Spleen (tissue), 11 donors: ENCODE results near the gene TAS1R3. TPM values are rescaled to one million over a fixed set of nuclear protein-coding genes. Genes with fewer than 3 reads are reported as not detected.

Experiments used
- DNase-seq: peaks from one replicate; pipeline ENCODE4 v3.0.0-alpha.2; 2020
- H3K27ac ChIP-seq, 8 donors: fragments of 200-600 bp; sonication (generic) in 7 of 8; 1 replicate in 4 of 8; 2 replicates in 4 of 8; pipeline versions ENCODE4 v1.5.0 to v1.8.0; 2016 to 2021; ENCODE audit warnings: inconsistent platforms in 4 of 8, mild to moderate bottlenecking in 4 of 8, moderate library complexity in 1 of 8
- H3K27me3 ChIP-seq, 7 donors: fragments of 200-600 bp; sonication (generic) in 6 of 7; replicated peaks in 1 of 7; 1 replicate in 4 of 7; 2 replicates in 3 of 7; pipeline versions ENCODE4 v1.5.0 to v1.8.0; 2016 to 2021; ENCODE audit warnings: inconsistent platforms in 3 of 7, mild to moderate bottlenecking in 1 of 7
- H3K36me3 ChIP-seq, 6 donors: fragments of 200-600 bp; sonication (generic) in 5 of 6; 1 replicate in 4 of 6; 2 replicates in 2 of 6; pipeline versions ENCODE4 v1.5.0 to v1.8.0; 2016 to 2021; ENCODE audit warnings: inconsistent platforms in 2 of 6
- H3K4me1 ChIP-seq, 6 donors: fragments of 200-600 bp; sonication (generic) in 5 of 6; 1 replicate in 3 of 6; 2 replicates in 3 of 6; pipeline versions ENCODE4 v1.5.0 to v1.8.0; 2016 to 2021; ENCODE audit warnings: inconsistent platforms in 3 of 6
- H3K4me3 ChIP-seq, 8 donors: fragments of 200-600 bp; sonication (generic) in 7 of 8; 1 replicate in 4 of 8; 2 replicates in 4 of 8; pipeline versions ENCODE4 v1.5.0 to v1.8.0; 2016 to 2021; ENCODE audit warnings: inconsistent platforms in 4 of 8, mild to moderate bottlenecking in 4 of 8, moderate library complexity in 2 of 8
- H3K9me3 ChIP-seq, 8 donors: fragments of 200-600 bp; sonication (generic) in 7 of 8; 1 replicate in 4 of 8; 2 replicates in 4 of 8; pipeline versions ENCODE4 v1.5.0 to v1.8.0; 2016 to 2021; ENCODE audit warnings: inconsistent platforms in 4 of 8
- POLR2A ChIP-seq, 3 donors: fragments of 450-650 bp; IDR thresholded peaks; one replicate each; pipeline ENCODE4 v1.5.1; 2017; ENCODE audit warnings: antibody characterized with exemption in 3 of 3, mild to moderate bottlenecking in 1 of 3
- POLR2AphosphoS5 ChIP-seq, 3 donors: sonication (generic); formaldehyde crosslinking; IDR thresholded peaks; one replicate each; pipeline ENCODE4 v1.5.1; 2017; ENCODE audit warnings: antibody characterized with exemption in 3 of 3
- WGBS, 5 donors: extraction: QIAGEN DNeasy Blood & Tissue Kit in 3 of 5; methylation state at CpG; one replicate each; pipeline versions ENCODE4 v1.1.5 to v1.1.7; 2013 to 2018; 5-methylcytosine and 5-hydroxymethylcytosine counted together
- intact Hi-C: fragments of 100-400 bp; cut with DNase I; formaldehyde crosslinking; loops from one replicate; pipeline ENCODE4 v1.15.0; 2023; ENCODE audit warnings: low total_unique reads
- polyA plus RNA-seq, 3 donors: library from polyadenylated mRNA; stranded (reverse); fragments of 200-250 nt; gene quantifications; one replicate each; pipeline ENCODE4 v1.2.1, GENCODE V29; 2013
- total RNA-seq, 7 donors: library from RNA; depleted of rRNA in 3 of 7; stranded (reverse); fragments of >200 nt in 3 of 7; fragmentation: NEBNext Ultra II Directional in 4 of 7; extraction: Animal tissue kit (Norgen Biotek cat#: 25700) in 4 of 7; gene quantifications; one replicate each; pipeline versions ENCODE4 v1.1.0 to v1.2.1, GENCODE V29; 2016 to 2021
- TF ChIP-seq, protein P1 (sequence below), 11 experiments: fragments of 200-600 bp in 7 of 11; fragments of 450-650 bp in 4 of 11; sonication (generic) in 4 of 11; IDR thresholded peaks in 8 of 11; conservative IDR thresholded peaks in 3 of 11; 1 replicate in 7 of 11; 2 replicates in 4 of 11; pipeline versions ENCODE4 v1.4.0 to v1.8.0; 2016 to 2021; ENCODE audit warnings: antibody characterized with exemption in 11 of 11, inconsistent platforms in 4 of 11, mild to moderate bottlenecking in 1 of 11
- donor health status: healthy with polysubstance abuse.
- donor health status: DM: no; HTN: no; CAD: no; lungs with moderate emphysema.
- donor health status: DM: no; HTN: no; CAD: no.
- donor health status: Bipolar disorder and iron deficiency.
- donor health status: healthy.
- donor health status: DM: no; HTN: no; CAD: no.
- donor health status: DM: yes; HTN: yes; CAD: no.

TAS1R3 gene
- total and polyA plus RNA-seq, 10 donors = 0.23 to 5.9 (median 2.2) TPM

DNA sequence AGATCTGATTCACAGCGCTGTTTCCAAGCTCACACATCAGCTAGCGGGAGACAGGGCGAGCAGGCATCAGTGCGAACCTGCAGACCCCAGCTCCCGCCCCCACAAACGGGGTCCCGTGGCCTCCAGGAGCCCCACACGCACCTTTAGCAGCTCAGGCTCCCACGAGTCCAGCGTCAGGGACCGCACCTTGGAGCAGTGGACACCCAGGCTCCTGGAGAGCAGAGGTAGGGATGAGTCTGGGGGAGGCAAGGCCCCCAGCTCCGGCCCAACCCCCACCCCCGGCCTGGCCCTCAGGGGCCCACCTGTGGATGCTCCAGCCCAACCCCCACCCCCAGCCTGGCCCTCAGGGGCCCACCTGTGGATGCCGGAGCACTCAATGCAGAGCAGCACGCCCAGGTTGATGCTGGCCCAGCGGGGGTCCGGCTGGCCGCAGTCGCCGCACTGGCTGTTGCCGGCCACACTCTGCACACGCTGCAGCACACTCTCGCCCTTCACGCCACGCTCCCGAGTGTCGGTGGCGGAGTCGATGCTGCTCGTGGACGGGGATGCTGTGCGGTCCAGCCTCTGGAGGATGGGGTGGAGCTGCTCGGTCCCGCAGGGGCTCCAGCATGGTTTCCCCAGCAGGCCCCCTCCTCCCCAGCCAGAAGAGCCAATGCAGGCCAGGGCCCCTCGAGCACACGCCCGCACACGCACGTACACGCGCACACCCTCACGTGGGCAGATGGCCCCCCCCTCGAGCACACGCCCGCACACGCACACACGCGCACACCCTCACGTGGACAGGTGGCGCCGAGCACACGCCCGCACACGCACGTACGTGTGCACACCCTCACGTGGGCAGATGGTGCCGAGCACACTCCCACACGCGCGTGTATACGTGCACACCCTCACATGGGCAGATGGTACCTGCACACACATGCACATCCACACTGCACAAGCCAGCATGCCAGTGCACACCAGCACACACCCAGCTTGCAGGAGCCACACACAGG is 34.7 kb upstream of the TAS1R3 start:
- H3K36me3 ChIP-seq = peaks cover 0 to 63% (median 7%) of the 10 kb centered on the region in 6 donors
- H3K27ac ChIP-seq = no peak overlapping the region
- intact Hi-C loops = no loop called here
- H3K9me3 ChIP-seq = no peaks in the 10 kb centered on the region
- no peak overlapping the region for H3K4me3 ChIP-seq
- H3K27me3 ChIP-seq = no peaks in the 10 kb centered on the region
- DNase-seq = no peak
- TF ChIP-seq POLR2A (IDR thresholded peaks at IDR 0.05) (no peak), POLR2AphosphoS5 (IDR thresholded peaks at IDR 0.05) (peak in 1 of 3 donors; percentile 21)
- TF ChIP-seq, protein P1, sequence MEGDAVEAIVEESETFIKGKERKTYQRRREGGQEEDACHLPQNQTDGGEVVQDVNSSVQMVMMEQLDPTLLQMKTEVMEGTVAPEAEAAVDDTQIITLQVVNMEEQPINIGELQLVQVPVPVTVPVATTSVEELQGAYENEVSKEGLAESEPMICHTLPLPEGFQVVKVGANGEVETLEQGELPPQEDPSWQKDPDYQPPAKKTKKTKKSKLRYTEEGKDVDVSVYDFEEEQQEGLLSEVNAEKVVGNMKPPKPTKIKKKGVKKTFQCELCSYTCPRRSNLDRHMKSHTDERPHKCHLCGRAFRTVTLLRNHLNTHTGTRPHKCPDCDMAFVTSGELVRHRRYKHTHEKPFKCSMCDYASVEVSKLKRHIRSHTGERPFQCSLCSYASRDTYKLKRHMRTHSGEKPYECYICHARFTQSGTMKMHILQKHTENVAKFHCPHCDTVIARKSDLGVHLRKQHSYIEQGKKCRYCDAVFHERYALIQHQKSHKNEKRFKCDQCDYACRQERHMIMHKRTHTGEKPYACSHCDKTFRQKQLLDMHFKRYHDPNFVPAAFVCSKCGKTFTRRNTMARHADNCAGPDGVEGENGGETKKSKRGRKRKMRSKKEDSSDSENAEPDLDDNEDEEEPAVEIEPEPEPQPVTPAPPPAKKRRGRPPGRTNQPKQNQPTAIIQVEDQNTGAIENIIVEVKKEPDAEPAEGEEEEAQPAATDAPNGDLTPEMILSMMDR (IDR thresholded peaks at IDR 0.05 in 8 of 11, conservative IDR thresholded peaks at IDR 0.05 in 3 of 11) = no peak
- WGBS, 5 donors = 93 to 97% (median 95%) methylated on average over 34 to 62 of the region's 62 CpGs
- peaks cover 0 to 18% (median 8%) of the 10 kb centered on the region in 6 donors for H3K4me1 ChIP-seq

- Histone ChIP-seq H3K9me3 (no peaks in the 10 kb centered on the region), H3K4me1 (peaks cover 0 to 9% (median 0%) of the 10 kb centered on the region in 6 donors), H3K27me3 (no peaks in the 10 kb centered on the region), H3K36me3 (peaks cover 0 to 60% (median 7%) of the 10 kb centered on the region in 6 donors), H3K4me3 (no peak overlapping the region), H3K27ac (no peak overlapping the region)
- intact Hi-C loops = no loop called here
- TF ChIP-seq POLR2AphosphoS5 (IDR thresholded peaks at IDR 0.05) (peak in 1 of 3 donors; percentile 47), POLR2A (IDR thresholded peaks at IDR 0.05) (no peak)
- TF ChIP-seq, protein P1 (IDR thresholded peaks at IDR 0.05 in 8 of 11, conservative IDR thresholded peaks at IDR 0.05 in 3 of 11) = no peak
- 80 to 90% (median 88%) methylated on average over 13 to 31 of the region's 31 CpGs for WGBS, 5 donors
- DNase-seq = no peak
Measured at GRCh38 chr1:1297802-1298424, 33.2 kb upstream of the TAS1R3 start.

GRCh38 chr1:1298861-1299685 is 32.0 kb upstream of the TAS1R3 start:
- no peak for DNase-seq
- intact Hi-C loops = no loop called here
- H3K36me3 ChIP-seq = peaks cover 0 to 48% (median 7%) of the 10 kb centered on the region in 6 donors
- H3K27me3 ChIP-seq = no peaks in the 10 kb centered on the region
- TF ChIP-seq POLR2A (IDR thresholded peaks at IDR 0.05) = no peak
- peak in 1 of 3 donors; percentile 19 for TF ChIP-seq POLR2AphosphoS5 (IDR thresholded peaks at IDR 0.05)
- no peaks in the 10 kb centered on the region for H3K9me3 ChIP-seq
- no peak overlapping the region for H3K4me3 ChIP-seq
- no peak overlapping the region for H3K27ac ChIP-seq
- H3K4me1 ChIP-seq = peaks cover 0 to 21% (median 5%) of the 10 kb centered on the region in 6 donors
- 72 to 79% (median 75%) methylated on average over 7 to 30 of the region's 30 CpGs for WGBS, 5 donors

- DNase-seq = no peak
- no peak for TF ChIP-seq POLR2AphosphoS5 (IDR thresholded peaks at IDR 0.05)
- TF ChIP-seq, protein P1 (IDR thresholded peaks at IDR 0.05 in 8 of 11, conservative IDR thresholded peaks at IDR 0.05 in 3 of 11) = peak in 5 of 11 experiments; percentile 11 to 46 (median 36)
- WGBS, 5 donors = 82 to 91% (median 88%) methylated on average over 21 to 22 of the region's 22 CpGs
- intact Hi-C loops = no loop called here
- Histone ChIP-seq H3K36me3 (peaks cover 0 to 40% (median 7%) of the 10 kb centered on the region in 6 donors), H3K27me3 (no peaks in the 10 kb centered on the region), H3K4me3 (no peak overlapping the region), H3K4me1 (peaks cover 5 to 28% (median 11%) of the 10 kb centered on the region in 6 donors), H3K27ac (no peak overlapping the region), H3K9me3 (no peaks in the 10 kb centered on the region)
Measured at GRCh38 chr1:1299686-1300351, 31.3 kb upstream of the TAS1R3 start.
